K562 (cell line): Measurements from ENCODE around the gene CCDC85A. TPM values are rescaled to one million over a fixed set of nuclear protein-coding genes. Genes with fewer than 3 reads are reported as not detected.

ENCODE experiments used
- ATAC-seq: fragments of 200-7000 bp; cut with Tn5 transposase; 3 replicates; pipeline ENCODE4 v1.9.1; 2020; ENCODE audit warnings: moderate library complexity
- BruUV-seq: library from RNA; stranded (reverse); fragments of 400-500 nt; replicated peaks from 2 replicates; lab custom pipeline; 2021; lab: Mats Ljungman, UMichigan
- CTCF ChIA-PET: fragments of 300-600 bp; formaldehyde crosslinking; extraction: SDS; loops from one replicate; lab custom pipeline; 2021; ENCODE audit warnings: low intra/inter-chr PET ratio; lab: Yijun Ruan, JAX
- POLR2A ChIA-PET: fragments of 300-600, 350-650 bp; sonication (Branson Sonifier 250); formaldehyde crosslinking; extraction: SDS; loops from one replicate; lab custom pipeline; 2021; ENCODE audit warnings: antibody characterized with exemption, inconsistent platforms; lab: Yijun Ruan, JAX
- DNase-seq, 4 experiments: peaks; one replicate each; pipeline versions ENCODE4 v3.0.0 to v3.0.0-alpha.2; 2011 to 2018; ENCODE audit warnings: low spot score in 3 of 4, mixed read lengths in 3 of 4; ENCODE audit errors: extremely low read depth in 1 of 4
- FAIRE-seq: peaks from 2 replicates; lab custom pipeline; 2011; peaks lifted over from hg19 to GRCh38; lab: Jason Lieb, UNC
- H2AFZ ChIP-seq: 2 replicates; pipeline ENCODE4 v1.6.0; 2011; ENCODE audit warnings: low read depth, low read length, control low read depth, inconsistent platforms
- H3K27ac ChIP-seq: fragments of 200-600 bp; 3 replicates; pipeline ENCODE4 v1.8.0; 2011; ENCODE audit warnings: low read depth, mild to moderate bottlenecking, control low read depth, inconsistent platforms, low read length, moderate library complexity, mixed read lengths; ENCODE audit errors: extremely low read depth
- H3K27me3 ChIP-seq, 2 experiments: fragments of 300-600 bp in 1 of 2; 2 replicates in 1 of 2; 3 replicates in 1 of 2; pipeline versions ENCODE4 v1.6.0 to v1.8.0; 2011; ENCODE audit warnings: inconsistent platforms in 2 of 2, low read length in 2 of 2, mild to moderate bottlenecking in 1 of 2, mixed read lengths in 1 of 2, moderate library complexity in 1 of 2; ENCODE audit not compliant: control insufficient read depth in 2 of 2, insufficient read depth in 2 of 2
- H3K36me3 ChIP-seq: fragments of 300-600 bp; 3 replicates; pipeline ENCODE4 v1.8.0; 2011; ENCODE audit warnings: mild to moderate bottlenecking, low read length, inconsistent platforms; ENCODE audit not compliant: control insufficient read depth, insufficient read depth
- H3K4me1 ChIP-seq, 2 experiments: fragments of 200-600 bp in 1 of 2; replicated peaks in 1 of 2; 2 replicates in 1 of 2; 3 replicates in 1 of 2; pipeline versions ENCODE4 v1.5.1 to v1.8.0; 2011; ENCODE audit warnings: inconsistent platforms in 2 of 2, low read length in 2 of 2, mild to moderate bottlenecking in 1 of 2, mixed read lengths in 1 of 2, moderate library complexity in 1 of 2; ENCODE audit not compliant: control insufficient read depth in 2 of 2, insufficient read depth in 2 of 2
- H3K4me2 ChIP-seq: 2 replicates; pipeline ENCODE4 v1.6.1; 2011; ENCODE audit warnings: low read length, control low read depth, inconsistent platforms, mixed read lengths; ENCODE audit not compliant: insufficient read depth
- H3K4me3 ChIP-seq: fragments of 200-600 bp; sonication (generic), shearing (Covaris generic); 2 replicates; pipeline ENCODE4 v1.5.1; 2016; ENCODE audit warnings: control low read depth, inconsistent platforms
- H3K79me2 ChIP-seq: fragments of 200-600 bp; 3 replicates; pipeline ENCODE4 v1.8.0; 2011; ENCODE audit warnings: low read length, inconsistent platforms; ENCODE audit not compliant: control insufficient read depth, insufficient read depth
- H3K9ac ChIP-seq, 2 experiments: 2 replicates each; pipeline versions ENCODE4 v1.6.0 to v1.6.1; 2011; ENCODE audit warnings: low read depth in 2 of 2, low read length in 2 of 2, control low read depth in 1 of 2, inconsistent platforms in 1 of 2, mild to moderate bottlenecking in 1 of 2, mixed read lengths in 1 of 2; ENCODE audit not compliant: insufficient read depth in 1 of 2
- H3K9me1 ChIP-seq: one replicate; pipeline ENCODE4 v1.6.0; 2011; ENCODE audit warnings: inconsistent platforms, mild to moderate bottlenecking, low read length, moderate library complexity; ENCODE audit not compliant: control insufficient read depth, insufficient read depth
- H3K9me3 ChIP-seq: replicated peaks from 2 replicates; pipeline ENCODE4 v1.5.1; 2011; ENCODE audit warnings: low read depth, low read length, inconsistent platforms; ENCODE audit not compliant: control insufficient read depth, insufficient read depth
- H4K20me1 ChIP-seq: replicated peaks from 2 replicates; pipeline ENCODE4 v1.6.1; 2011; ENCODE audit warnings: low read length, inconsistent platforms, mixed read lengths; ENCODE audit not compliant: control insufficient read depth, insufficient read depth
- CC2D1A ChIP-seq: fragments of 450-650 bp; IDR thresholded peaks from 2 replicates; pipeline ENCODE4 v1.6.1; 2017; ENCODE audit warnings: mild to moderate bottlenecking
- CCNT2 ChIP-seq: IDR thresholded peaks from 2 replicates; pipeline ENCODE4 v1.6.1; 2011; ENCODE audit warnings: borderline replicate concordance, low read depth, mild to moderate bottlenecking, moderate library complexity, mixed read lengths, low read length; ENCODE audit not compliant: insufficient read length; ENCODE audit errors: extremely low read depth
- ELF1 ChIP-seq: fragments of 200-800 bp; sonication (Bioruptor generic); IDR thresholded peaks from 2 replicates; pipeline ENCODE4 v1.6.1; 2016; ENCODE audit warnings: missing genetic modification characterization, missing compliant biosample characterization
- ETV5 ChIP-seq: sonication (generic); formaldehyde crosslinking; IDR thresholded peaks from 2 replicates; pipeline ENCODE4 v1.4.0; 2020; ENCODE audit warnings: low read depth, mild to moderate bottlenecking, missing genetic modification reagents
- GTF2B ChIP-seq: IDR thresholded peaks from 2 replicates; pipeline ENCODE4 v1.6.1; 2011; ENCODE audit not compliant: insufficient read length; ENCODE audit errors: extremely low read depth
- ID3 ChIP-seq, 2 experiments: fragments of 250-450 bp in 1 of 2; fragments of 450-650 bp in 1 of 2; sonication (Bioruptor Pico) in 1 of 2; IDR thresholded peaks; 2 replicates each; pipeline versions ENCODE4 v1.6.1 to v1.8.0; 2016 to 2021; ENCODE audit warnings: mild to moderate bottlenecking in 2 of 2, moderate library complexity in 2 of 2, missing compliant biosample characterization in 1 of 2, missing genetic modification characterization in 1 of 2
- JUND ChIP-seq, 2 experiments: IDR thresholded peaks; 2 replicates in 1 of 2; 3 replicates in 1 of 2; pipeline ENCODE4 v1.6.1; 2011; ENCODE audit warnings: borderline replicate concordance in 2 of 2, low read depth in 2 of 2, low read length in 2 of 2, improper control_type of control experiment in 1 of 2, missing biosample characterization in 1 of 2, missing genetic modification characterization in 1 of 2, missing genetic modification reagents in 1 of 2
- LCOR ChIP-seq: sonication (generic); formaldehyde crosslinking; IDR thresholded peaks from 2 replicates; pipeline ENCODE4 v1.8.0; 2022; ENCODE audit warnings: mild to moderate bottlenecking, missing genetic modification reagents
- MECOM ChIP-seq: fragments of 250-450 bp; sonication (Bioruptor Pico); IDR thresholded peaks from 2 replicates; pipeline ENCODE4 v1.8.0; 2022; ENCODE audit warnings: inconsistent platforms
- MYC ChIP-seq, 2 experiments: fragments of 250-450 bp in 1 of 2; sonication (Bioruptor Pico) in 1 of 2; IDR thresholded peaks; 2 replicates each; pipeline versions ENCODE4 v1.5.1 to v1.6.1; 2012 to 2021; ENCODE audit warnings: low read depth in 2 of 2, borderline replicate concordance in 1 of 2, improper control_type of control experiment in 1 of 2, low read length in 1 of 2, mild to moderate bottlenecking in 1 of 2, moderate library complexity in 1 of 2
- PCBP2 ChIP-seq: fragments of 200-400 bp; formaldehyde crosslinking; IDR thresholded peaks from 2 replicates; pipeline ENCODE4 v1.6.1; 2018; ENCODE audit warnings: low read length, low read depth, mild to moderate bottlenecking, moderate library complexity; ENCODE audit not compliant: poor library complexity, severe bottlenecking
- RBM14 ChIP-seq: fragments of 200-400 bp; formaldehyde crosslinking; IDR thresholded peaks from 2 replicates; pipeline ENCODE4 v1.6.1; 2018; ENCODE audit warnings: low read depth, mild to moderate bottlenecking, low read length, moderate library complexity, borderline replicate concordance; ENCODE audit not compliant: insufficient read depth
- TSC22D4 ChIP-seq: fragments of 450-650 bp; IDR thresholded peaks from 2 replicates; pipeline ENCODE4 v1.6.1; 2016; ENCODE audit warnings: missing genetic modification characterization, missing biosample characterization, control low read depth
- ZEB2 ChIP-seq: fragments of 450-650 bp; IDR thresholded peaks from 2 replicates; pipeline ENCODE4 v1.6.1; 2016
- ZNF408 ChIP-seq: fragments of 250-450 bp; sonication (Bioruptor Pico); IDR thresholded peaks from 2 replicates; pipeline ENCODE4 v1.4.0; 2020; ENCODE audit warnings: low read depth, mild to moderate bottlenecking, moderate library complexity
- ZNF584 ChIP-seq: fragments of 200-800 bp; sonication (Bioruptor generic); IDR thresholded peaks from 2 replicates; pipeline ENCODE4 v1.6.1; 2016; ENCODE audit warnings: low read depth, mild to moderate bottlenecking, missing genetic modification characterization, missing compliant biosample characterization
- WGBS: fragments of 100-300 bp; shearing (Covaris generic); methylation state at CpG from one replicate; pipeline ENCODE4 v1.1.6; 2016; ENCODE audit warnings: low coverage, mixed read lengths; ENCODE audit not compliant: insufficient coverage; ENCODE audit errors: missing lambda C conversion rate; 5-methylcytosine and 5-hydroxymethylcytosine counted together
- in situ Hi-C: fragments of 300-500 bp; cut with MboI; formaldehyde crosslinking; loops from 4 replicates; pipeline ENCODE4 v1.15.0; 2018; ENCODE audit warnings: inconsistent platforms, mixed read lengths
- intact Hi-C: fragments of 100-400 bp; cut with micrococcal nuclease; formaldehyde crosslinking; loops from 2 replicates; pipeline ENCODE4 v1.14.2; 2022
- polyA plus RNA-seq, 8 experiments: library from polyadenylated mRNA; depleted of rRNA in 4 of 8; stranded (reverse) in 5 of 8; unstranded in 3 of 8; fragments of >200 nt; fragmentation: Nextera tagmentation in 2 of 8; fragmentation: Illumina TruSeq in 1 of 8; extraction: Ambion mirVana in 2 of 8; extraction: Trizol in 1 of 8; gene quantifications; 2 replicates each; pipeline versions ENCODE4 v1.2.1 to v1.2.3, GENCODE V29; 2011 to 2014; ENCODE audit warnings: inconsistent platforms in 1 of 8, missing spikeins in 1 of 8
- total RNA-seq, 7 experiments: library from RNA; depleted of rRNA in 6 of 7; stranded (reverse); fragments of >200 nt in 6 of 7; fragmentation: Illumina TruSeq in 2 of 7; extraction: Trizol in 2 of 7; gene quantifications; 2 replicates each; pipeline versions ENCODE4 v1.2.1 to v1.2.3, GENCODE V29; 2011 to 2021; ENCODE audit warnings: low replicate concordance in 1 of 7
- TF ChIP-seq, protein P1 (sequence below): sonication (generic); formaldehyde crosslinking; IDR thresholded peaks from 2 replicates; pipeline ENCODE4 v1.8.0; 2022; ENCODE audit warnings: mild to moderate bottlenecking, missing genetic modification reagents
- TF ChIP-seq, protein P2 (sequence below): fragments of 200-800 bp; sonication (Bioruptor generic); IDR thresholded peaks from 2 replicates; pipeline ENCODE4 v1.6.1; 2017; ENCODE audit warnings: missing genetic modification characterization, missing compliant biosample characterization

Gene CCDC85A
- total and polyA plus RNA-seq, 9 of the 15 experiments (the other 6 are each of a cell fraction or from before 2014, with no cell fraction given), result 0.03 to 0.14 (median 0.10) TPM; not detected in 5

DNA sequence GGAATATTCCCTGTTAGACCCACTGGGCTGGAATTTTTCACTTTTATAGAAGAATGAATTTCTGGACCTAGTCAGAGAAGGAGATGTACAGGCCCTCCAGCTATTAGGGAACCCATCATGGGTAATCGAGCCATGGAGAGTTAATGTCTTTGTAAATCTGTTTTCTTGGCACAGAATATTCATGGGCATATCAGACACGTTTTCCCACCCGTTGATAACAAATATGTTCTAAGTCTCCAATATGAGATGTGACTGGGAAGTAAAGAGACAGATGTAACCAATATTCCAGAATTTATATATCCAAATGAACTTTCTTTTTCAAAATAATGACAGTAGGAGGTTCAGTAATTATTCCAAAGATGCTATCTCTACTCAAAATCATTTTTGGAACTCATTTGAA, 38.7 kb downstream of the CCDC85A start (continued):
- TF ChIP-seq, protein P1, sequence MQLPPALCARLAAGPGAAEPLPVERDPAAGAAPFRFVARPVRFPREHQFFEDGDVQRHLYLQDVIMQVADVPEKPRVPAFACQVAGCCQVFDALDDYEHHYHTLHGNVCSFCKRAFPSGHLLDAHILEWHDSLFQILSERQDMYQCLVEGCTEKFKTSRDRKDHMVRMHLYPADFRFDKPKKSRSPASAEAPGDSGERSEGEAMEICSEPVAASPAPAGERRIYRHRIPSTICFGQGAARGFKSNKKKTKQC (CRISPR knock-in tag), result no peak
- no peak for TF ChIP-seq MYC (IDR thresholded peaks at IDR 0.05; ENCODE audit: low read depth, low read length)
- TF ChIP-seq MYC (CRISPR knock-in tag; IDR thresholded peaks at IDR 0.05; ENCODE audit: borderline replicate concordance, low read depth), result no peak
- TF ChIP-seq LCOR (CRISPR knock-in tag), result no peak
- no peak for TF ChIP-seq ZNF408 (CRISPR knock-in tag)
- no peak for TF ChIP-seq MECOM (CRISPR knock-in tag)
- no peak for TF ChIP-seq ELF1 (tag)
- no peak for TF ChIP-seq PCBP2
- no peak for TF ChIP-seq RBM14

GRCh38 chr2:56224316-56224715, 40.5 kb downstream of the CCDC85A start:
- Histone ChIP-seq H3K9me1 (no peaks in the 10 kb centered on the region), H3K4me1 (no peaks in the 10 kb centered on the region), H3K36me3 (no peaks in the 10 kb centered on the region), H3K27me3 (no peaks in the 10 kb centered on the region; a peak in 1 of 5 replicates), H3K79me2 (no peaks in the 10 kb centered on the region), H3K4me3 (no peak overlapping the region), H3K4me2 (no peak overlapping the region), H2AFZ (no peak overlapping the region), H3K9me3 (no peaks in the 10 kb centered on the region), H4K20me1 (no peaks in the 10 kb centered on the region), H3K27ac (no peak overlapping the region), H3K9ac (no peak overlapping the region)
- no peak for DNase-seq
- CTCF ChIA-PET, result no interaction called here
- 0% methylated on average over 1 of the region's 1 CpG for WGBS
- no peak for FAIRE-seq
- intact Hi-C loops, result no loop called here
- POLR2A ChIA-PET, result no interaction called here
- no TSS peak for BruUV-seq
- in situ Hi-C loops, result no loop called here
- ATAC-seq, result no peak
- no peak for TF ChIP-seq ZNF584 (CRISPR knock-in tag)
- no peak for TF ChIP-seq ETV5 (CRISPR knock-in tag)
- no peak for TF ChIP-seq CCNT2
- TF ChIP-seq CC2D1A, result no peak
- TF ChIP-seq, protein P2, sequence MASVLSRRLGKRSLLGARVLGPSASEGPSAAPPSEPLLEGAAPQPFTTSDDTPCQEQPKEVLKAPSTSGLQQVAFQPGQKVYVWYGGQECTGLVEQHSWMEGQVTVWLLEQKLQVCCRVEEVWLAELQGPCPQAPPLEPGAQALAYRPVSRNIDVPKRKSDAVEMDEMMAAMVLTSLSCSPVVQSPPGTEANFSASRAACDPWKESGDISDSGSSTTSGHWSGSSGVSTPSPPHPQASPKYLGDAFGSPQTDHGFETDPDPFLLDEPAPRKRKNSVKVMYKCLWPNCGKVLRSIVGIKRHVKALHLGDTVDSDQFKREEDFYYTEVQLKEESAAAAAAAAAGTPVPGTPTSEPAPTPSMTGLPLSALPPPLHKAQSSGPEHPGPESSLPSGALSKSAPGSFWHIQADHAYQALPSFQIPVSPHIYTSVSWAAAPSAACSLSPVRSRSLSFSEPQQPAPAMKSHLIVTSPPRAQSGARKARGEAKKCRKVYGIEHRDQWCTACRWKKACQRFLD, result no peak
- TF ChIP-seq TSC22D4 (tag), result no peak
- no peak for TF ChIP-seq JUND (IDR thresholded peaks at IDR 0.05; ENCODE audit: borderline replicate concordance, low read depth, low read length)
- TF ChIP-seq JUND (tag; IDR thresholded peaks at IDR 0.05; ENCODE audit: borderline replicate concordance, low read depth, low read length), result no peak
- TF ChIP-seq ID3 (CRISPR knock-in tag; IDR thresholded peaks at IDR 0.05), result no peak
- no peak for TF ChIP-seq ID3 (tag; IDR thresholded peaks at IDR 0.05)
- no peak for TF ChIP-seq GTF2B
- TF ChIP-seq ZEB2, result no peak
